Measurements from ENCODE around the gene NAGA. TPM values are rescaled to one million over a fixed set of nuclear protein-coding genes. Genes with fewer than 3 reads are reported as not detected.
"Not testable (repeated sequence)": the region's sequence is repeated elsewhere in the genome, so short reads cannot be mapped to it uniquely, and the experiment has no call there.

Gene NAGA
- total RNA-seq: 11.8 TPM
- long read RNA-seq, transcript NAGA-202 (10 exons, 1,869 nt): minor isoform, 11 of 55 reads
- long read RNA-seq, transcript NAGA-203 (10 exons, 1,856 nt): minor isoform, 5 of 55 reads
- long read RNA-seq, transcript NAGA-201 (9 exons, 3,694 nt): major isoform, 28 of 55 reads
- long read RNA-seq, partial matches to known transcripts: 6 of 55 reads
- long read RNA-seq, other reads (novel, unspliced or antisense): 5 of 55 reads

GRCh38 chr22:42070517-42071422 lies at the start of gene NAGA:
Gene NAGA (minus strand): TSS chr22:42070812. CDS start chr22:42070297, 515 bp downstream.
- ATAC-seq (ENCODE audit: poor library complexity): peak; percentile 94
- DNase-seq: peak; percentile 98
- intact Hi-C loops (cut with DNase I): no loop called here

DNA sequence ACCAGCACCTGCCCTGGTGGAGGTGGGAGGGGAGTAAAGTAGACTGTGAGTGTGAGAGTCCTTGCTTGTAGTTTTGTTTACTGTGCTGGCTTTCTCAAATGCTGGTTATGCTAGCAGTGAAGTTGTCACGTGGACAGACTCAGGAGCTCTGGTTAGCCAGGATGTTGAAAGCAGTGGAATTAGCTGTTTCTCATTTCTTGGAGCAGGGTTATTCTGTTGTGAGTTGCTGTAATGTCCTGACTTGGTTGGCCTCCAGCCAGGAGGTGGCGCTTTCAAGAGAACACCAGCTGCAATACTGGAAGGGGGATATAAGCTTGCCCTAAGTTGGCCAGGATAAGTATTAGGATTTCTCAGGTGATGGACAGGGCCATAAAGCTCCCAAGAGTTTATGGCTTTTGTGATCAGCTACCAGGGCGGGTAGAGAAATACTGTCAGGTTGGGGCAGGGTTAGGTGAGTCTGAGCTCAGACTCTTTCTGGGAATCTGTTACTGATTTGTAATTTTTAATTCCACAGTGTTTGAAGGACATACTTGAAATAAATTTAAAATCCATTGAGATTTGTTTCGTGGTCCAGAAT lies 46.3 kb upstream of the NAGA start:
- intact Hi-C loops (cut with DNase I): no loop called here

GRCh38 chr22:42115420-42115830 lies 44.8 kb upstream of the NAGA start:
- intact Hi-C loops (cut with DNase I); ATAC-seq (ENCODE audit: poor library complexity); DNase-seq: not testable (repeated sequence)

More for the DNA sequence above, 46.3 kb upstream of the NAGA start:
- DNase-seq (no peak), ATAC-seq (ENCODE audit: poor library complexity) (no peak)

DNA sequence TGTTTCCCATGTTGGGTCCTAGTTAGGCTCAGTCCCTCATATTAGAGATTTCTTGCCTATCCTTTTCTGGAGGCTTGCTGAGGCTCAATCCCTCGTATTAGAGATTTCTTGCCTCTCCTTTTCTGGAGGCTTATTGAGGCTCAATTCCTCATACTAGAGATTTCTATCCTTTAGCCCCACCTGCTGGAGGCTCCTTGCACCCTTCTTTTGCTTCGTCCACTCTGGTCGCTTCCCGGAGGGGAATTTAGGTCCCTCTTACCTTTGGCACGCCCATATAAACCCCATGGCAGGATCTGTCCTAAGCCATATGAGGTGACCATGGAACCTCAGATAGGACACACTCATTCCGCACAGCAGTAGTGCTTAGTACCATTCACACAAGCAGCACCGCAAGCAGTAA lies 44.1 kb upstream of the NAGA start:
- DNase-seq (no peak), ATAC-seq (ENCODE audit: poor library complexity) (no peak)
- intact Hi-C loops (cut with DNase I): no loop called here

GRCh38 chr22:42112793-42113192 lies 42.2 kb upstream of the NAGA start:
- intact Hi-C loops (cut with DNase I); ATAC-seq (ENCODE audit: poor library complexity); DNase-seq: not testable (repeated sequence)

DNA sequence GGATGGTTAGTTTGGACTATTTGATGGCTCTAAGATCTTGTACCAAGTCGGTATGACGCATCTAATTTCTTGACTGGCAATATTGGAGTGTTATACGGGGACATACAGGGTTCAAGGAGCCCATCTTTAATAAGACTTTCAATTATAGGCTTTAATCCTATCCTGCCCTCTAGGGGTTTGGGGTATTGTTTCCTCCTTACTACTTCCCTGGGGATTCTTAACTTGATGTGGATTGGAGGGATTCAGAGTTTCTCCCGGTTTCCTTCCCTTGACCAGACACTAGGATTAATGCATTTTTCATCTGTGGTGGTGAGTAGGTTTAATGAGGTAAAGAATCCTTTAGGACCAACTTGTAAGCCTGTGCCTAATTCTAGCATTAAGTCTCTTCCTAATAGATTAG lies 41.2 kb upstream of the NAGA start:
- intact Hi-C loops (cut with DNase I): no loop called here
- DNase-seq: no peak
- ATAC-seq (ENCODE audit: poor library complexity): no peak

DNA sequence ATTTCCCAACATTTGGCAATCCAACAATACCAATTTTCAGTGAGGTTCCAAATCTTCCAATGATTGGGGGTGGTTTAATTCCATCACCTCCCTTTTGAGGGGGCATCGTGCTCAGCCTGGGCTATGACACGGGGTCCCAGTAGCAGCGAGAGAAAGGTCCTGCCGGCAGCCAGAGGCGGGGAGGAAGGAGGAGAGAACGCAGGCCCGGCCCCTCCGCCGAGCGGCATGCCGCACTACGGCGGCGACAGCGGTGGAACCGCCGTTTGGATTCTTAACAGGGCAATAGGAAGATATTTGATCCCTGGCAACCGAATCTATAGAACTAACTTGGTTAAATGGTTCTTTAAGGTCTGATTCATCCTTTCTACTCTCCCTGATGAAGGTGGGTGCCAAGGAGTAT lies 38.2 kb upstream of the NAGA start:
- ATAC-seq (ENCODE audit: poor library complexity) (no peak), DNase-seq (no peak)
- intact Hi-C loops (cut with DNase I): no loop called here

DNA sequence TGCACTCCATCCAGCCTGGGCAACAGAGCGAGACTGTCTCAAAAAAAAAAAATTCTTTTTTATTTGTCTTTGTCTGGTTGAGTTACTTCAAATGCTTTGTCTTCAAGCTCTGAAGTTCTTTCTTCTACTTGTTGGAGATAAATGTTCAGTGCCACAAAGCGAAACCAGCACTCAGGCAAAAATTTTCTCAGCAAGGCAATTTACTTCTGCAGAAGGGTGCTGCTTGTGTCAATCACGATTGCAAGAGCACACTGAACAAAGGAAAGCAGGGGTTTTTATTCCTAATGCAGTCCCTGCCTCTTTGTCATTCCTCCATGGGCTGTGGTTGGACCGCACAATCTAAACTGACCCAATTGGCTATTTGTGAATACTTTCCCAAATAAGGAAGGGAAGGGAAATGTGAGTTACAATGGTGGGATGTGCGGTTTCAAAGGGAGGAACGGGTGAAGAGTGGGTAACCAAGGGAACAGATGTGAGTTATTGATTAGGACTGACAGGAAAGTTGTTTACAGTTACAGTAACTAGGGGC lies 33.8 kb upstream of the NAGA start:
- DNase-seq; intact Hi-C loops (cut with DNase I); ATAC-seq (ENCODE audit: poor library complexity): not testable (repeated sequence)

DNA sequence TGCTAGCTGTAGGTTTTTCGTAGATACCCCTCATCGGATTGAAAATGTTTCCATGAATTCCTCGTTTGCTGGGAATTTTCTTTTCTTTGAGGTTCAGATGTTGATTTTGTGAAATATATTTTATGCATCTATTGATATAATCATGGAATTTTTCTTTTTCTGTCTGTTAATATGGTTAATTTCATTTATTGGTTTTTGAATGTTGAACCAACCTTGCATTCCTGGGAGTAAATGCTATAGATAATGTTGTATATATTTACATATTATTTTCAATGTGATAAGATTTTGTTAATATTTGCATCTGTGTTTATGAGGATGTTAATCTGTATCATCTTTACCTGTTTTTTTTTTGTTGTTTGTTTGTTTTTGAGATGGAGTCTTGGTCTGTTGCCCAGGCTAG lies 30.6 kb upstream of the NAGA start:
- DNase-seq (no peak), ATAC-seq (ENCODE audit: poor library complexity) (no peak)
- intact Hi-C loops (cut with DNase I): no loop called here

- no peak for ATAC-seq (ENCODE audit: poor library complexity)
- intact Hi-C loops (cut with DNase I): loop anchor here (5.0 to 10.0 kb wide), 2 partner anchors 173 to 351 kb away; no protein-coding TSS in a partner anchor
- DNase-seq: no peak
These were observed 20.8 kb upstream of the NAGA start for GRCh38 chr22:42091455-42091782.

- DNase-seq (peak; percentile 99), ATAC-seq (ENCODE audit: poor library complexity) (peak; percentile 96)
- intact Hi-C loops (cut with DNase I): loop anchor here (5.0 to 10.0 kb wide), 2 partner anchors 174 to 351 kb away; no protein-coding TSS in a partner anchor
These were observed 20.2 kb upstream of the NAGA start, which contains the start of gene NDUFA6 for GRCh38 chr22:42090596-42091454. Gene NDUFA6 (minus strand): TSS chr22:42090772. CDS start chr22:42090744, 28 bp downstream.

DNA sequence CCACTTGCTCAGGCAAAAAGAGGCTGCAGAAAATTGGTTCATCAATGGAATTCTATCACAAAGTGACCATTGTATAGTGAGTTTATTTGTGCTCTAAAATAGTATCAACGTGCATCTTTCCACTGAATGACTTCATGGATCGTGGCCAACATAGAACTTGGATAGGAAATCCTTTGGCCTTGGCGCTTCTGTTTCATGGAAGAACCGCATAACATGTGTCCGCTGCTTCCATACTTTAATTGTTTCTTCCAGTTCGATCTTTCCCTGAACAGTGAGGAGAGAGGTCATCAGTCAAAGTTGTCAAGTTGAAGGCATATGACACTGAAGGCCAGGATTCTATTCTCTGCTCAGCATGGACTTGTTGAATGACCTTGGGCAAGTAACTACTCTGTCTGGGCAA lies 15.4 kb upstream of the NAGA start:
- intact Hi-C loops (cut with DNase I): no loop called here
- ATAC-seq (ENCODE audit: poor library complexity) (no peak), DNase-seq (no peak)

- ATAC-seq (ENCODE audit: poor library complexity) (no peak), DNase-seq (no peak)
- intact Hi-C loops (cut with DNase I): no loop called here
These were observed 14.3 kb upstream of the NAGA start for GRCh38 chr22:42084874-42085273.

GRCh38 chr22:42083119-42083518 lies 12.5 kb upstream of the NAGA start:
- DNase-seq (peak; percentile 3), ATAC-seq (ENCODE audit: poor library complexity) (no peak)
- intact Hi-C loops (cut with DNase I): no loop called here

DNA sequence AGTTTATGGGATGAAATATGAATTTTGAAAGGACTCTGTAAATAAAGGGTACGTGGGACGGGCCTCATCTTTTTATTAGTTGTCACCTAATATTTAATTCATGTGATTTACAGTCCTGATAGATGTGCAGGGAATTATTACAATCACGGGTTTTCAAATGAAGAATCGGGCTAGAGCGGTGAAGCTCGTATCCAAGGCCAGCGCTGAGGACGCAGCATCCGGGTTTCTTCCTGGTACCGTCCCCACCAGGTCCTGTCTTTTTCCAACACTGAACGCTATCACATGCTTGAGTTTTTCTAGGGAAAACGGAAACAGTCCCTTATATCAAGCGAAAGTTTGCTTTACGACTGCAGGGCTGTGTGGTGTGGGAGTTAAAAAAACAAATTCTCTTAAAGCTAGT lies 9.7 kb upstream of the NAGA start:
- peak; percentile 53 for DNase-seq
- ATAC-seq (ENCODE audit: poor library complexity): no peak
- intact Hi-C loops (cut with DNase I): no loop called here

- peak; percentile 100 for DNase-seq
- ATAC-seq (ENCODE audit: poor library complexity): peak; percentile 93
- intact Hi-C loops (cut with DNase I): no loop called here
These were observed 9.0 kb upstream of the NAGA start, which contains the start of gene SMDT1 for GRCh38 chr22:42079319-42080251. Gene SMDT1 (plus strand): TSS chr22:42079700. CDS start chr22:42079769, 69 bp downstream.

Measured in Right ventricle myocardium superior (tissue), 1 donor.